NCI-H1105 treated with DMSO at 0.1 percent for 48 hours (cell line): ENCODE results near the gene HIVEP3.

ENCODE experiments used
- DNase-seq: peaks from one replicate; lab custom pipeline; 2025; lab: John Stamatoyannopoulos, UW

HIVEP3 gene

DNA sequence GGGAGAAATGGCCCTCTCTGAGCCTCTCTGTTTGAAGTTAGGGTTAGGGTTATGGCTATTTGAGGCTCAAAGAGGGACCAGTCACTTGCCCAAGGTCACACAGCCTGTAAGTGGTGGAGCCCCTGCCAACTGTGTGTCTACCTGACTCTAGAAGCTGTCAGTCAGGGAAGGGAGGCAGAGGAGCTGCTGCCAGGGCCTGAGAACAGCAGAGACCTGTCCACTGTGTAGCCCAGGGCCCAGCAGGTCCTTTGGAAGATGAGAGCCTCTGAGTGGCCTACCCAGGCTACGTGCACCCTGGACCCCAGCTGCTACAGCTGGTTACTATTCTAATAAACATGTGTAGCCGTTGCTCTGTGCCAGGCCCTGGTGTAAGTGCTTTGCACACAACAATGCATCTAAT is 419.1 kb downstream of the HIVEP3 start:
- no peak for DNase-seq

- no peak for DNase-seq
These were observed 419.9 kb downstream of the HIVEP3 start for GRCh38 chr1:41498804-41499203.

DNA sequence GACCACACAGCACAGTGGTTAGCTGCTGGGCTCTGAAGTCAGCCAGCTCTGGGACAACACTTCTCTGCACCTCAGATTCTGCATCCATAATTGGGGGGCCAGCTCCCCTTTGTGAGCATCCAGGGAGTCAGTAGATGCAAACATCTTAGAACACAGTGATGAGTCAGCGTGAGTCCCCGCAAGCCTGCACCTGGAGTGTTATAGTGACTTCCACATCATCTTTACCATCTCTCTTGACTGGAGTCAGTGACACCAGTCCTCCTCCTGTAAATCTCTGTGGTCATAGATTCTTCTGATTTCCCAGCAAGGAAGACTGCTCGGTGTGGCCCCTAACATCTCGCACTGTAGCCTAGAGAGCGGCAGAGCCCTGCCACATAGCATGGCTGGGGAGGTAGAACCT is 420.3 kb downstream of the HIVEP3 start:
- DNase-seq = no peak

- DNase-seq = no peak
These were observed 421.2 kb downstream of the HIVEP3 start for GRCh38 chr1:41497461-41498030.

GRCh38 chr1:41497056-41497440 is 421.7 kb downstream of the HIVEP3 start:
- DNase-seq = no peak

DNA sequence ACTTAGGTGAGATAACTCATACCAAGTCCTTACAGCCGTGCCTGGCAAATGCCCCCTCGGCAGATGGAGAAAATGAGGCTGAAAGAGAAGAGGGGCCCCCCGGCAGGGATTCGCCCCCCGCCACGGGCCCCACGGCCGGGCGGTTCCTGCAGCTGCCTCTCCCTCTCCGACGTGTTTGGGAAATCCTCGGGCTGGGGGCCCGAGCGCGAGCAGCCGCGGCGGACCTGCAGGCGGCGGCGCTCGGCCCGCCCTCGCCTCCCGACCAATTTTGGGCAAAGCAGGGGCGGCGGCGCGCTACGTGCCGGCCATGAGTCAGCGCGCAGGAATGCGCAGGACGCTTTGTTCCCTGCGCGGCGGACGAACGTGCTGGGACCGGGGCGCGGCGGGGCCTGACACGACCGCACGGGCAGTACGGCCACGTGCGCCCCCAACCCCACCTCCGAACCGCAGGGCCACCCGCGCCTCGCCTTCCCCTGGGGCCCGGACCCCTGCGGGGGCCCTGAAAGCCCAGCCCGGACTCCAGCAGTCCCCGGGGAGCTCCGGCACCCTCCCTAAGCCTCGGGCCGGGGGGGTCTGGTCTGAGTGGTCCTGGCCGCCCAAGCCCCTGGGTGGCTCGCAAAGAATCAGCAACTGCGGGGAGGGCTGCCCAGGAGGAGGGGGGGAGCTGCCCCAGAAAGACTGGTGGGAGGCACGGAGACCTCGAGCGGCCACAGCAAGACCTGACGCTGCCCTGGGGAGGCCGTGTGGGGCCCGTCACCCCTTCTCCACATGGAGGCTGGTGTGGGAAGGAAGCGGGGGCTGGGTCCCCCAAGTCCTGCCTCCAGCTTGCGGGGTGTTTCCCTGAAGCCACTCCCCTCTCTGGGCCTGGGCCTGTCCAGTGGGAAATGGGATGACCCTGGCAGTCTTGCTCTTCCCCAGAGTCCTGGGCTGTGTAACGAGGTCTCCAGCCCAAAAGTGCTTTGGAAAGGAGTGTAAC is 422.4 kb downstream of the HIVEP3 start:
- DNase-seq = no peak

GRCh38 chr1:41495210-41495948 is 423.3 kb downstream of the HIVEP3 start:
- no peak for DNase-seq

GRCh38 chr1:41494351-41495209 is 424.1 kb downstream of the HIVEP3 start:
- DNase-seq = no peak

DNA sequence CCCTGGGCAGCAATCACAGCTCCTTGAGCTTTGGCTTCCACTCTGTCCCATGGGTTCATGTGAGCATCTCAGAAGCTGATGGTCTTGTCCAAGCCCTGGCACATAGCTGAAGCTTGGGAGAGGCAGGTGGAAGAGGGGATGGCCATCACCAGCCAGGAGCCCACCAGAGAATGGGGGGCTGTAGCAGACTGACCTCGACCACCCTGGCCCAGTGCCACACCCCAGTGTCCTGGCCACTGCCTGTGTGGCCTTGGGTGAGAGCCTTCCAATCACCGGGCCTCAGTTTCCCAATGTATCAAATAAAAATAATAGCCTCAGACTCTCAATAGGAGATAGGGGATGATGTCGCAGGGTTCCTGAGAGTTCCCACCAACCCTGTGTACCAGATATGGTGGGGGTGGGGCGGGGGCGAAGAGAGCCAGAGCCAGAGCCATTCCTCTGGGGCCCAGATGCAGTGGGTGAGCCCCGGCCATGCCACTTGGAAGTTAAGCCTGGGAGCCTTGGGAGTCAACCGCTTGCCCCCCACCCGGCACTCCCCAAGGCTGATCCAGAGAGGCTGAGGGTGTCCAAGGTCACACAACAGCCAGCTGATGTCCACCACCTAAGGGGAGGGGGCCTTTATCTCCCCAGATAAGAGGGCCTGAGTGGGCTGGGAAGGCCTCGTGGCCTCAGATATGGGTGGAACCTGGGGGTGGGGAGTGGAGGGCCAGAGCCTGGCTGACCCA is 424.9 kb downstream of the HIVEP3 start:
- no peak for DNase-seq

DNA sequence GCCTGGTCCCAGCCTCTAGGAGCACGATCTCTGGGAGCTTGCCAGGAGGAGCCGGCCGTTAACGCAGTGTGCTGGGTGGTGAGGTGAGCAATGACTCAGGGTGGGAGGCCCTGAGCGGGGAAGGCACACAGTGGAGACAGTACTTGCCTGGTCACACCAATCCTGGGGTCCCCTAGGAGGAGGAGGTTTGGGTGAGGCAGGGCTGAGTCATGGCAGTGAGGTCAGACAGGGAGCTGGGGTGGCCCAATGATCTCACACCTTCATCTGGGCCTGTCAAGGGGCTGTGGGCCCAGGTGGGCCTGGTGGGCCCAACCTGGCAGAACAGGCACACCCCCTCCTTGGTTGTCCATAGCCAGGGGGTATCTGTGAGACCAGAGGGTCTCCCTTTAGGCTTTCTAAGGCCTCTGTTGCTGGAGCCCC is 425.6 kb downstream of the HIVEP3 start:
- DNase-seq = no peak

DNA sequence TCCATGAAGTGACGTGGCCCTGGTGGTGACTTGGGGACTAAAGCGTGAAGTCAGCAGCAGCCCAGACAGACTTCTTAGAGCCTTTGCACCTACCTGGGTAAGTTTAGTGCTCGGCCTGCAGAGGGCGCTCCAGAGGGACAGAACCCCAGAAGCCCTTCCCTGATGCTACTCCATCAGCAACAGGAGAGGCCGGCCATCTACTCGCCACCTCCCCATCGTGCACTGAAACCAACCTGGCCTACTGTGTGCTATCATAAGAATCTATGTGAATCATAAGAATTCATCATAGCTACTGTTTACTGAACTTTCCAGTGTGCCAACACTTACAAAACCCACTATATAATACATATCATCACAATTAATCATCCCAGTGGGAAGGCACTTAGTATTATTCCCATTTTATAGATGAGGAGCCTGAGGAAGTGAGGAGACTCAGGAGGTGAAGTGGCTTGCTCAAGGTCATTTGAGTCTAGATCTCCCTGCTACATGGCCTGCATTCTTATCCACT is 426.3 kb downstream of the HIVEP3 start:
- no peak for DNase-seq

- no peak for DNase-seq
These were observed 427.8 kb downstream of the HIVEP3 start for GRCh38 chr1:41490911-41491310.

DNA sequence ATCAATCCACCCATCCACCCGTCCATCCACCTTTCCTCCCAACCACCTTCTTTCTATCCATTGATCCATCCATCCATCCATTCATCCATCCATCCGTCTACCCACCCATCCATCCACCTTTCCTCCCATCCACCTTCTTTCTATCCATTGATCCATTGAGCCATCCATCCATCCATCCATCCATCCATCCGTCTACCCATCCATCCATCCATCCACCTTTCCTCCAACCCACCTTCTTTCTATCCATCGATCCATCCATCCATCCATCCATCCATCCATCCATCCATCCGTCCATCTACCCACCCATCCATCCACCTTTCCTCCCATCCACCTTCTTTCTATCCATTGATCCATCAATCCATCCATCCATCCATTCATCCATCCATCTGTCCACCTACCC is 429.2 kb downstream of the HIVEP3 start:
- DNase-seq = no peak

DNA sequence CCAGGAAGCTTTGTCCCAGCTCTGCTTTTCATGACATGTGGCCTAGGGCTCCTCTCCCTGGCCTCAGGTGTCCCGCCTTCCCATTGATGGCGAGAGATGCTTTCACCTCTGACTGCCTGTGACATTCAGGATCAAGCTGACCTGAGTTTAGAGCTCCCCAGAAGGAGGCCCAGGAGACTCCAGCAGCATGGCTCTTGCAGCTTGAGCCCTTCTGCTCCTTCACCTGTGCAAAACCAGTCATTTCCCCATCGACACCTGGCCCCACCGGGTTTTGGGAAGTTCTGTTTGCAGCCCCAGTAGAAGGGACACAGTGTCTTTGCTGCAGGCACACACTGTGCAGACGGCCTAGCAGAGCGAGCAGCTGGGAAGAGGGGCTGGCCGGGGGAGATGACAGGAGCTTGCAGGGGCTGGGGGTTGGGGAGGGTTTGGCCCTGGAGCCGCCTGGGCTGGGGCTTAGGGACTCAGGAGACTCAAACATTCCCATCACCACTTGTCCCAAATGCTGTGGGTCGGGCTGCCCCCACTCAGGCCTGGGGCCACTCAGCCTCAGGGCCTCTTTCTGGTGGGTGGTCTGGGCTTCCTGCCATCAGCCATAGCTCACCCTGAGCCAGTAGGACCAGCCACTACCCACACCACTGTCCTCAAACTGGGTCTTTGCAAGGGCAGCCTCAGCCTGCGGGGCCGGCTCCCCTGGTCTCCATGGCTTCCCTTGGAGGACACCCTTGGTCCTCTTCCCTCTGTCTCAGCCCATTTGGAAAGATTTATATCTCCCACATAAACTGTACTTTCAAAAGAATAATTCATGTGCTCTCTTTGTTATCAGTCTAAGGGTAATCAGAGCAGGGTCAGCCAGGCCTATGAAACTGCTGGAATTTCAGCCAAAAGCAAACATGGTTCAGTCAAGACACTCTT is 430.4 kb downstream of the HIVEP3 start:
- no peak for DNase-seq

DNA sequence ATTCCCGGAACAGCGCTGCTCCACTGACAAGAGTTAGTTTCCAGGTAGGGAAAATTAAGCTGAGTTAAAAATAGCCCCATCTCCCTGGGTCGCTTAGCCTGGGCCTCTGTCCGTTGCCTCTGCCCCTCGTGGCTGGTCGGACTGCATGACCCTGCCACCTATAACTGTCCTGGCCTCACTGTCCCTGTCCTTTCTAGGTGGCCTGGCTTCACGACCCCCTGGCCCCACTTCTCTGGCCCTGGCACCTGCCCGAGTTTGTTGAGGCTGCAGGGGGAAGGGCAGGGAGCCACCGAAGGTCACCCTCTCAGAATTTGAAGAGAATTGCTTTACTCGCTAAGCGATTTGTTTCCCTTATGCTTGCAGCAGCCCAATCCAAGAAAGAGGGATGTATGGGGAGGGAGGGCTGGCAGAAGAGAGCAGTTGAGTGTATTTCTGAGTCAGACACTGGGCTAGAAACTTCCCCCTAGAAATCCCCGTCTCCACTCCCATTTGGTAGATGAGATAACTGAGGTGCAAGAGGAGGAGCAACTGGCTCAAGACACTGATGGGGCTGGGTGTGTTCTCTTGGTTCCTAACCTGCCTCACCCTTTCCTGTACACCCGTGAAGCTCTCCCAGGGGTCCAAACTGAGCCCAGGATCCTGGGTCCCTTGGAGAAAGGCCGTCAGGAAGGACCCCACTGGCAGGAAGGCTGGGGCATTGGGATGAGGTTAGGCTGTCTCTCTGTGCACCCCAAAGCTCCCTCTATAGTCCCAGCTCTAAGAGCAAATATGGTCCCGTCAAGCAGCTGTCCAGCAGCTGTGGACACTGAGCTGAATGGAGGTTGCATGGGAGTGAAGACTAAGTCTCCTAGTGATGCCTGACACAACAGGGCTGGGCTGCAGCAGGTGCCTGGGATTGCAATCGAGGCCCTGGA is 431.3 kb downstream of the HIVEP3 start:
- DNase-seq = no peak

- no peak for DNase-seq
These were observed 432.2 kb downstream of the HIVEP3 start for GRCh38 chr1:41486371-41487125.

- DNase-seq = no peak
These were observed 432.7 kb downstream of the HIVEP3 start for GRCh38 chr1:41486053-41486370.

GRCh38 chr1:41485605-41486004 is 433.1 kb downstream of the HIVEP3 start:
- no peak for DNase-seq
